ENCODE measurements around the gene LRP2BP.

DNA sequence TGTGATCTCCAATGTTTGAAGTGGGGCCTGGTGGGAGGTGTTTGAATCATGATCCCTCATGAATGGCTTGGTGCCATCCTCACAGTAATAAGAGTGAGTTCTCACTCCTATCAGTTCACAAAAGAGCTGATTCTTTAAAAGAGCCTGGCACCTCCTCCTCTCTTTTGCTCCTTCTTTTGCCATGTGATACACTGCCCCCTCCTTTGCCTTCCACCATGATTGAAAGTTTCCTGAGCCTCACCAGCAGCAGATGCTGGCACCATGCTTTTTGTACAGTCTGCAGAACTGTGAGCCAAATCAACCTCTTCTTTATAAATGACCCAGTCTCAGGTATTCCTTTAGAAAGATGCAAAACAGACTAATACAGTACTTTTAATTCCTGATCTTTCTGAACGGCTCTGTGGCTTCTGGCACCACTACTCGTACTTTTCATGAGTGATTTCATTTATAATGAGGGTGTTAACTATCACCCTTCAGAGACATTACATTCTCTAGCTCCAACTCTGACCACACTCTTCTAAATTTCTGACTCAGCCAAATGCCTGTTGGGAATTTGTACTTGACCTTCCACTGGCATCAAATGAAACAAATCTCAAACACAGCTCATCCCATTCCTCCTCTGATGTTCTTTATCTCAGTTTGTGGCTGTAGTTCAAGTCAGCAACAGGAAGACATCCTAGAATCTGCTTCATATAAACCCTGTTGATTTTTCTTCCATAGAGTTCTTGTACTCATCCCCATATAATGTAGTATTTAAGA, 25.8 kb upstream of the LRP2BP start:
- no peak for TF ChIP-seq SMC3 (IDR thresholded peaks at IDR 0.05; ENCODE audit: low read depth, low read length)
- TF ChIP-seq, protein P1, sequence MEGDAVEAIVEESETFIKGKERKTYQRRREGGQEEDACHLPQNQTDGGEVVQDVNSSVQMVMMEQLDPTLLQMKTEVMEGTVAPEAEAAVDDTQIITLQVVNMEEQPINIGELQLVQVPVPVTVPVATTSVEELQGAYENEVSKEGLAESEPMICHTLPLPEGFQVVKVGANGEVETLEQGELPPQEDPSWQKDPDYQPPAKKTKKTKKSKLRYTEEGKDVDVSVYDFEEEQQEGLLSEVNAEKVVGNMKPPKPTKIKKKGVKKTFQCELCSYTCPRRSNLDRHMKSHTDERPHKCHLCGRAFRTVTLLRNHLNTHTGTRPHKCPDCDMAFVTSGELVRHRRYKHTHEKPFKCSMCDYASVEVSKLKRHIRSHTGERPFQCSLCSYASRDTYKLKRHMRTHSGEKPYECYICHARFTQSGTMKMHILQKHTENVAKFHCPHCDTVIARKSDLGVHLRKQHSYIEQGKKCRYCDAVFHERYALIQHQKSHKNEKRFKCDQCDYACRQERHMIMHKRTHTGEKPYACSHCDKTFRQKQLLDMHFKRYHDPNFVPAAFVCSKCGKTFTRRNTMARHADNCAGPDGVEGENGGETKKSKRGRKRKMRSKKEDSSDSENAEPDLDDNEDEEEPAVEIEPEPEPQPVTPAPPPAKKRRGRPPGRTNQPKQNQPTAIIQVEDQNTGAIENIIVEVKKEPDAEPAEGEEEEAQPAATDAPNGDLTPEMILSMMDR (conservative IDR thresholded peaks at IDR 0.05; ENCODE audit: low read depth, low read length) = no peak
- no peak for TF ChIP-seq RCOR1 (IDR thresholded peaks at IDR 0.05; ENCODE audit: insufficient replicate concordance, low read length)
- no peak for TF ChIP-seq FOS (IDR thresholded peaks at IDR 0.05; ENCODE audit: low read depth, low read length)
- peak; percentile 35; the same call in 1 of the 2 replicates for TF ChIP-seq MAFK (IDR thresholded peaks at IDR 0.05; ENCODE audit: low read depth, low read length)
- no peak for TF ChIP-seq BHLHE40 (IDR thresholded peaks at IDR 0.05; ENCODE audit: low read depth, low read length)
- TF ChIP-seq, protein P2, sequence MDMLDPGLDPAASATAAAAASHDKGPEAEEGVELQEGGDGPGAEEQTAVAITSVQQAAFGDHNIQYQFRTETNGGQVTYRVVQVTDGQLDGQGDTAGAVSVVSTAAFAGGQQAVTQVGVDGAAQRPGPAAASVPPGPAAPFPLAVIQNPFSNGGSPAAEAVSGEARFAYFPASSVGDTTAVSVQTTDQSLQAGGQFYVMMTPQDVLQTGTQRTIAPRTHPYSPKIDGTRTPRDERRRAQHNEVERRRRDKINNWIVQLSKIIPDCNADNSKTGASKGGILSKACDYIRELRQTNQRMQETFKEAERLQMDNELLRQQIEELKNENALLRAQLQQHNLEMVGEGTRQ (IDR thresholded peaks at IDR 0.05; ENCODE audit: low read depth, low read length) = no peak
- no peak for TF ChIP-seq POLR2A (IDR thresholded peaks at IDR 0.05; ENCODE audit: low read depth, low read length)
- TF ChIP-seq CEBPB (IDR thresholded peaks at IDR 0.05; ENCODE audit: low read depth, low read length) = no peak
- TF ChIP-seq, protein P3, sequence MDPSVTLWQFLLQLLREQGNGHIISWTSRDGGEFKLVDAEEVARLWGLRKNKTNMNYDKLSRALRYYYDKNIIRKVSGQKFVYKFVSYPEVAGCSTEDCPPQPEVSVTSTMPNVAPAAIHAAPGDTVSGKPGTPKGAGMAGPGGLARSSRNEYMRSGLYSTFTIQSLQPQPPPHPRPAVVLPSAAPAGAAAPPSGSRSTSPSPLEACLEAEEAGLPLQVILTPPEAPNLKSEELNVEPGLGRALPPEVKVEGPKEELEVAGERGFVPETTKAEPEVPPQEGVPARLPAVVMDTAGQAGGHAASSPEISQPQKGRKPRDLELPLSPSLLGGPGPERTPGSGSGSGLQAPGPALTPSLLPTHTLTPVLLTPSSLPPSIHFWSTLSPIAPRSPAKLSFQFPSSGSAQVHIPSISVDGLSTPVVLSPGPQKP (IDR thresholded peaks at IDR 0.05; ENCODE audit: borderline replicate concordance, low read depth, low read length) = no peak

All from IMR-90 (cell line).